Stimulated activated naive CD8-positive, alpha-beta T cell treated with anti-CD3 and anti-CD28 coated beads, Interleukin-15, Interleukin-2, amounts not matched to agents 100 ng/mL and 50 ng/mL, for 24 hours (primary cell): ENCODE measurements around the gene GRIN3A.
"Not testable (repeated sequence)": the region's sequence is repeated elsewhere in the genome, so short reads cannot be mapped to it uniquely, and the experiment has no call there.

Source experiments
- H3K27ac Mint-ChIP-seq: one replicate; pipeline ENCODE4 v1.8.0; 2021; ENCODE audit warnings: mild to moderate bottlenecking, mixed read lengths
- H3K27me3 Mint-ChIP-seq: one replicate; pipeline ENCODE4 v1.8.0; 2021; ENCODE audit warnings: mixed read lengths
- H3K36me3 Mint-ChIP-seq: one replicate; pipeline ENCODE4 v1.8.0; 2021; ENCODE audit warnings: low read depth, mixed read lengths
- H3K4me1 Mint-ChIP-seq: one replicate; pipeline ENCODE4 v1.8.0; 2021; ENCODE audit warnings: low read depth, mixed read lengths
- H3K4me3 Mint-ChIP-seq: one replicate; pipeline ENCODE4 v1.8.0; 2021; ENCODE audit warnings: mild to moderate bottlenecking, mixed read lengths
- H3K9me3 Mint-ChIP-seq: one replicate; pipeline ENCODE4 v1.8.0; 2021; ENCODE audit warnings: mixed read lengths

Gene GRIN3A

DNA sequence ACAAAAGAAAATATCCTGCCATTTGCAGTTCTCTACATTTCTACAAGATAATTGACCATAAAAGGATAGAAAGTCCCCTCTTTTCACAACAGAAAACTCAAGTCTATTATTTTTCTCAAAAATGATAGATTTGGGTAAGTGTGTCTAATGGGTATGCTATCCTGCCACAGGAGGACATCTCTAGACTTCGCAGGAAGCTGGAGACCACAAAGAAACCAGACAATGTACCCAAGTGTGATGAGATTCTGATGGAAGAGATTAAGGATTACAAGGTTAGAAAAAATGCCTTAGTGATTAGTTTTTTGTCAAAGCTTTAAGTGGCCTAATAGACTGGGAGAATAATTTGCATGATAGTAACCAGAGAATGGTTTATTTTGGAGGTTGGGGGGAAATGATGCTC, 176.7 kb downstream of the GRIN3A start:
- Mint-ChIP-seq H3K27ac (no peak overlapping the region), H3K27me3 (no peaks in the 10 kb centered on the region), H3K4me3 (no peak overlapping the region), H3K9me3 (peaks cover 14% of the 10 kb centered on the region), H3K36me3 (peaks cover 89% of the 10 kb centered on the region), H3K4me1 (peaks cover 23% of the 10 kb centered on the region)

DNA sequence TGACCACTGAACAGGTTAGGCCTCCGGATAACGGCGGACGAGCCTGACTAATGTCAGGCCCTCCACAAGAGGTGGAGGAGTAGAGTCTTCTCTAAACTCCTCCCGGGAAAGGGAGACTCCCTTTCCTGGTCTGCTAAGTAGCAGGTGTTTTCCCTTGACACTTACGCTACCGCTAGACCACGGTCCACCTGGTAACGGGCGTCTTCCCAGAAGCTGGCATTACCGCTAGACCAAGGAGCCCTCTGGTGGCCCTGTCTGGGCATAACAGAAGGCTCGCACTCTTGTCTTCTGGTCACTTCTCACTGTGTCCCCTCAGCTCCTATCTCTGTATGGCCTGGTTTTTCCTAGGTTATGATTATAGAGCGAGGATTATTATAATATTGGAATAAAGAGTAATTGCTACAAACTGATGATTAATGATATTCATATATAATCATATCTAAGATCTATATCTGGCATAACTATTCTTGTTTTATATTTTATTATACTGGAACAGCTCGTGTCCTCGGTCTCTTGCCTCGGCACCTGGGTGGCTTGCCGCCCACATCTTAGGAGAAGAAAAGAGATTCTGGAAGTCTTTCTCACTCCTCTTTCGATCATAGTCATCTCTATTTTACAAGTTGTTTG, 188.9 kb downstream of the GRIN3A start:
- H3K36me3 Mint-ChIP-seq, result peaks cover 92% of the 10 kb centered on the region
- not testable (repeated sequence) for H3K4me3 Mint-ChIP-seq, H3K27ac Mint-ChIP-seq, H3K27me3 Mint-ChIP-seq, H3K9me3 Mint-ChIP-seq, H3K4me1 Mint-ChIP-seq

DNA sequence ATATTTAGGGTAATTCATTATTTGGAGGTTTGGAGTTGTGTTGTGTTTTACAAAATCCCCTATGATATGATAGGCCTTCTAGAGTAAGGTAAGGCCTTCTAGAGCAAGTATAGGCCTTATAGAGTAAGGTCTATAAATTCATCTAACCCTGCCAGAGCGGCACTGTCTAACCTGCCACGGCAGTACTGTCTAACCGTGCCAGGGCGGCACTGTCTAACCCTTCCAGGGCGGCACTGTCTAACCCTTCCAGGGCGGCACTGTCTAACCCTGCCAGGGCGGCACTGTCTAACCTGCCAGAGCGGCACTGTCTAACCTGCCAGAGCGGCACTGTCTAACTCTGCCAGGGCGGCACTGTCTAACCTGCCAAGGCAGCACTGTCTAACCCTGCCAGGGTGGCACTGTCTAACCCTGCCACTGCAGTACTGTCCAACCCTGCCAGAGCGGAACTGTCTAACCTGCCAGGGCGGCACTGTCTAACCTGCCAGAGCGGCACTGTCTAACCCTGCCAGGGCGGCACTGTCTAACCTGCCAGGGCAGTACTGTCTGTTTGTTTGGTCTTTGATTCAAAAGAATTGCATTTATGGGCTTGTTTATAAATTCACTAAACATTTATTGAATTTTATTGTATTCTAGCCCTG, 195.2 kb downstream of the GRIN3A start:
- Mint-ChIP-seq H3K27ac (no peak overlapping the region), H3K9me3 (no peaks in the 10 kb centered on the region), H3K36me3 (peaks cover 46% of the 10 kb centered on the region), H3K4me1 (no peaks in the 10 kb centered on the region), H3K27me3 (no peaks in the 10 kb centered on the region), H3K4me3 (no peak overlapping the region)

DNA sequence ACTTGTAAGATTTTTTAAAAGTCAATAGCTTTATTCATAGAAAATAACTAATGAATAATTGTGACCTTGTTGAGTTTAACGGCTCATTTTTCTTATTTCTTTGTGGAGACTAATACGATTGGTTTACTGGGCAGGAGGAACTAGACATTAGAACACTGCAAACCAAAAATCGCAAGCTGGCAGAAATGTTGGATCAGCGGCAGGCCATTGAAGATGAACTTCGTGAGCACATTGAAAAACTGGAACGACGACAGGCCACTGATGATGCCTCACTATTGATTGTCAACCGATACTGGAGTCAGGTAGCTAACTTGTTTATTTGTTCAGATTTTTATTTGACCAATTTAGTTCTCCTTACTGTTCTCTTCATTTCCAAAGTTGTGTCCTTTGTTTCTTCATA, 198.4 kb downstream of the GRIN3A start:
- Mint-ChIP-seq H3K4me3 (no peak overlapping the region), H3K27me3 (no peaks in the 10 kb centered on the region), H3K36me3 (peaks cover 15% of the 10 kb centered on the region), H3K9me3 (no peaks in the 10 kb centered on the region), H3K4me1 (no peaks in the 10 kb centered on the region), H3K27ac (no peak overlapping the region)

DNA sequence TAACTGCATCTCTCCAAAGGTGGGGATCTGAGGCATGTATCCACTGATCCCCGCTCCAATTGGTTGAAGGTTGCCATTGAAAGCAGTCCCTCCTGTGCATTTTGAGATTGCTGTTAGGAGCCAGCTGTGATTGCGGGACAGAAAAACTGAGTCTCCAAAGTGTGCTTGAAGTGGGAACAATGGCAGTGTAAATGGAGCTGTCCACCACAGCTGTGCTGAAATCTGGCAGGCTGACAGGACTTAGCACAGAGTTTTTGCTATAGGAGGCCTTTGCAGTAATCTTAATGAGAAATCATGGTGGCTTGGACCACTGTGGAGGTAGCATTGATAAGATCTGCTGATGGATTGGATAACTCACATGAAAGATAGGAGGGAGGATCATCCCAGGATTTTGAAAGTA, 201.5 kb downstream of the GRIN3A start:
- H3K27ac Mint-ChIP-seq, result no peak overlapping the region
- H3K36me3 Mint-ChIP-seq, result no peaks in the 10 kb centered on the region
- no peak overlapping the region for H3K4me3 Mint-ChIP-seq
- H3K9me3 Mint-ChIP-seq, result no peaks in the 10 kb centered on the region
- no peaks in the 10 kb centered on the region for H3K27me3 Mint-ChIP-seq
- peaks cover 12% of the 10 kb centered on the region for H3K4me1 Mint-ChIP-seq

DNA sequence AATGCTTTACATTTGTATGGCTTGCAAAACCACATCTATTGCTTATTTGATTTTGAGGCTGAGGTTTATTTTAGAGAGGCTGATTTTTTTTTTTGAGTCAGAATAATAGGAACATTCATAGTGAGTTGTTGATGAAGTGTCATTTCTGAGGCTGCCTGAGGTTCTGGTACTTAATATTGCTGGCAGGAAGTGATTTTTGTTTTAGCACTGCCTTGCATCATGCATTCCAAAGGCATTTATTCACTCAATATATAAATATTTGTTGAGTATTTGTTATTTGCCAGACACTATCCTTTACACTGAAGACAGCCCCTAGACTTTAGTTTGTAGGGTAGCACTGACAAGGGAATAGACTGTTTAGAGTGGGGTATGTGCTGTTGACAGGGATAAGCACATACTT, 202.1 kb downstream of the GRIN3A start:
- Mint-ChIP-seq H3K9me3 (no peaks in the 10 kb centered on the region), H3K27me3 (no peaks in the 10 kb centered on the region), H3K4me3 (no peak overlapping the region), H3K36me3 (no peaks in the 10 kb centered on the region), H3K27ac (no peak overlapping the region), H3K4me1 (peaks cover 12% of the 10 kb centered on the region)

DNA sequence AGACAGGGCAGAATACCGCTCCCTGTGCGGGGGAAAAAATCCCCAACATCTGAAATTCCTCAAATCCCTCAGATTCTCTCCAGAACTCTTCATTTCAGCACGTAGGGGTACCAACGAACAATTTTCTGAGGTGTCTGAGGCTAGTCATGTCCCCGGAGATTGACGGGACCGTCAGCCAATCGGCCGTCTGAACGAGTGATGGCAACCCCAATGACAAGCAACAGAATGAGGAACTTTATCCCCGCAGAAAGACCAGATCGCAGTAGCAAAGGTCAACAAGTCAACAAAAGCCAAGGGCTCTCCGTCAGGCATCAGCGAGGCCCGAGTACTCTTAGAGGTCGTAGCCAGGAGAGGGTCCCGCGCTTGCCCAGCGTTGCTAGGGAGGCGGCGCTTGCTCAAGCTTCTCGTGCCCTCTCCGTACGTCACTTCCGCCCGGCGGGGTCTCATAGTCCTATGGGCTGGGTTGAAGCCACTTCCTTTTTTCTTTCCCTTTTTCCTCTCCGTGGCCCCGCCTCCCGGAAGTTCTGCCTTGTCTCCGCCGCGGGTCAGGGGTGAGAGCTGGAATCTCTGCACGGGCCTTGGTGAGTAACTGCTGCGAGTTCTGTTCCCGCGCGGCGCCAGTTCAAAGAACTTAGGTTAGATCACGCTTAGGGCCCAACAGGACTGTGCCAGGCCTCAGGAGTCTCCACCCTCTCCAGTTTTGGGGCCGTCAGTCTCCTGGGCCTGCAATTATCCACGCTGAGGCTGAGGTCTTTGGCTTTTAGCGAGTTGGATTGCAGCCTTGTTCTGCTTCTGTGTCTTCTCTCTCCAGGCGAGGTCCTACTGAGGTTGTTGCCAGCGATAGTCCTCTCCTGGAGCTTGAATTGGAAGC, 204.9 kb downstream of the GRIN3A start, which contains the start of gene RNF20:
Gene RNF20 (plus strand): TSS at position 520 of the 871 bp plus-strand sequence. CDS start 1,571 bp downstream, outside the sequence.
- Mint-ChIP-seq H3K27me3 (peaks cover 4% of the 10 kb centered on the region), H3K36me3 (no peaks in the 10 kb centered on the region), H3K27ac (peak within 1 kb of the TSS; percentile 96), H3K9me3 (no peaks in the 10 kb centered on the region), H3K4me3 (peak within 1 kb of the TSS; percentile 90), H3K4me1 (peaks cover 17% of the 10 kb centered on the region)

DNA sequence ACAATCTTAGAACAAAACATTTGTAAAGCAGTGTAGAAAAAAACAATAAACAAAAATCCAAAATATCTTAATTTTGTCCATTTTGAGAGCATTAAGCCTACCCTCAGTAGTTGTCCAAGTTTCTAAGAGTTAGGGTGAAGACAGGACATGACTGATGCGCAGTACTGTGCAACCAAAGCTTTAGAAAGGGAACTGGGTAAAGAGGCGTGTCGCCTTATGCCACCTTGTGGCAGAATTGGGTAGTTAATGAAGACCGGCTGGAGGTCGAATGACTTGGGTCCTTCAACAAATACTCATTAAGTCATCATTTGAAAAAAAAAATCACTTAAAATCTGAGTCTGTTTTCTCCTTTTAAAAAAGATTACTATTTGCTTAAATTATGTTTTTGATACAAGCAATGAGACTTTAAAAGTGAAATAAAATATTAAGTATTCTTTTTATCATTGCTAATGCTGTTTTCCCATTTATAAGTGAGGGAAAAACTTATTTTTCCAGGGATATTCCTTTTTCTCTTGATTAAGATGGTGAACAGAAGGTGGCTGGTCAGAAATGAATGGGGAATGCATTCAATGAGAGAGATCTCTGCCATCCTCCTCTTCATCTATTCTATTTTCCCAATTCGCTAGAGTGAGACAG, 208.3 kb downstream of the GRIN3A start:
- Mint-ChIP-seq H3K9me3 (no peaks in the 10 kb centered on the region), H3K4me1 (peaks cover 17% of the 10 kb centered on the region), H3K27ac (no peak overlapping the region), H3K36me3 (no peaks in the 10 kb centered on the region), H3K27me3 (peaks cover 12% of the 10 kb centered on the region), H3K4me3 (no peak overlapping the region)

DNA sequence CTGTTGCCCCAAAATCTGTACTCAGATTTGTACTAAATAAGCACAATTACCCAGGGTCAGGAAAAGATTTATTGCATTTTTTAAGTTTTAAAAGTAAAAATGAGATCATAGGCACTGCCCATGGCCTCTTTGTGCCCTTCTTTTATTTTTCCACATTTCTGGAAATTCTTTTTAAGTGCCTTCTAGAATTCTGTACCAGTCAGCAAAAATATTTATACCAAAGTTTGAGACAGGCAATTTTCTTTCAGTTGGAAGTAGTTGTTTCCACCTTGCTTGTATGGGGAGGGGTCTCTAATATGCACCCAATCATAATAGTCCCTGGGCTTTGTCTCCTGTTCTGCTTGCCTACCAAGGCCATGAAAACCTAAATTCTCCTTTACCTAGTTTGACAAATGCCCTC, 210.4 kb downstream of the GRIN3A start:
- H3K4me3 Mint-ChIP-seq, result no peak overlapping the region
- no peaks in the 10 kb centered on the region for H3K36me3 Mint-ChIP-seq
- H3K27me3 Mint-ChIP-seq, result peaks cover 28% of the 10 kb centered on the region
- no peaks in the 10 kb centered on the region for H3K9me3 Mint-ChIP-seq
- no peak overlapping the region for H3K27ac Mint-ChIP-seq
- peaks cover 7% of the 10 kb centered on the region for H3K4me1 Mint-ChIP-seq

DNA sequence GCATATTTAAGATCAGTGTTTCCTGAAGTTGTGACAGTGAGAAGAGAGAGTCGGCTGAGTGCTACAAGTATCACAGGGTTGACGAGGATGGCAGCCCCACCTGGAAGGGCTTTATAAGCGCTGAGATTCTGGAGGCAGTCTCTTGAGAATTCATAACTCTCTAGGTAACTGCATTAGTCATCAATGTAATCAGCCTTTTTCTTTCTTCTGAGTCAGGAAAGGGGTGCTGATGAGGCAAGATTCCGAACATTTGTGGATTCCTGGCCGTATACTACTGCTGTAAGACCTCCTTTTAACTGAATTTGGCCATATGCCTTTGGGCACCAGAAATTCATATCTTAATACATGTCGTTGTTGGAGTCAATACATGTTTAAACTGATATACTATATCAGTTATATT, 211.4 kb downstream of the GRIN3A start:
- H3K9me3 Mint-ChIP-seq, result no peaks in the 10 kb centered on the region
- H3K27ac Mint-ChIP-seq, result no peak overlapping the region
- H3K27me3 Mint-ChIP-seq, result peaks cover 31% of the 10 kb centered on the region
- peaks cover 5% of the 10 kb centered on the region for H3K4me1 Mint-ChIP-seq
- H3K36me3 Mint-ChIP-seq, result no peaks in the 10 kb centered on the region
- no peak overlapping the region for H3K4me3 Mint-ChIP-seq

DNA sequence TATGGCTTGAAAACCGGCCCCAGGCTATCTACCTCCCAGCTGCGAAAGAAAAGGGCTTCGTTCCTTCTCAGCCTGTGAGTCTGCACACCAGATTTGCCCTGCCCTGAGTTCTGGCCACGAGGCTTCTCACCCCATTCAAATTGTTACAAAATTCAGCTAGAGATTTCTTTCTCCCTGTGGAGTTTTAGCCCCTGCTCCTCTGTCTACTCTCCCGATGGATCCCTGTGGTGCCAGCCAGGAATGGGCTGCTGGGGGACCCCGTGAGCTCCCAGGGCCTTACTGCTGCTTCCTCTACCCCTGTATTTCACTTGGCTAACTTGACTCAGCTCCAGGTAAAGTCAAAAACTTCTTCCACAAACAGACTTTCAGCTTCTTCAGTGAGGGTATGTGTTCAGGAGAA, 214.1 kb downstream of the GRIN3A start:
- Mint-ChIP-seq H3K4me3 (no peak overlapping the region), H3K4me1 (peaks cover under 1% of the 10 kb centered on the region), H3K9me3 (no peaks in the 10 kb centered on the region), H3K27ac (no peak overlapping the region), H3K27me3 (peaks cover 33% of the 10 kb centered on the region), H3K36me3 (no peaks in the 10 kb centered on the region)
